Trophoblast cell (in vitro differentiated cells and primary cell): ENCODE measurements around the gene C1orf146.

ENCODE experiments used
- DNase-seq, 2 donors: peaks; one replicate each; pipeline ENCODE4 v3.0.0-alpha.2; 2016
- H2AFZ ChIP-seq: 2 replicates; pipeline ENCODE4 v1.6.1; 2013; ENCODE audit warnings: low read length, moderate library complexity, mild to moderate bottlenecking; ENCODE audit not compliant: insufficient read depth, poor library complexity
- H2AK5ac ChIP-seq: 2 replicates; pipeline ENCODE4 v1.6.1; 2013; ENCODE audit warnings: mild to moderate bottlenecking, low read length
- H2BK120ac ChIP-seq: 2 replicates; pipeline ENCODE4 v1.6.1; 2013; ENCODE audit warnings: low read length, mild to moderate bottlenecking, moderate library complexity; ENCODE audit not compliant: insufficient read depth, poor library complexity
- H2BK12ac ChIP-seq: 2 replicates; pipeline ENCODE4 v1.6.1; 2013; ENCODE audit warnings: mild to moderate bottlenecking, low read length, moderate library complexity
- H2BK5ac ChIP-seq: 2 replicates; pipeline ENCODE4 v1.6.1; 2013; ENCODE audit warnings: low read length, low read depth, moderate library complexity, mild to moderate bottlenecking; ENCODE audit not compliant: poor library complexity
- H3K14ac ChIP-seq: 2 replicates; pipeline ENCODE4 v1.6.1; 2013; ENCODE audit warnings: mild to moderate bottlenecking, low read length
- H3K18ac ChIP-seq: 2 replicates; pipeline ENCODE4 v1.6.1; 2013; ENCODE audit warnings: mild to moderate bottlenecking, low read length
- H3K23ac ChIP-seq: 2 replicates; pipeline ENCODE4 v1.6.1; 2013; ENCODE audit warnings: low read length
- H3K27ac ChIP-seq: 2 replicates; pipeline ENCODE4 v1.5.1; 2013; ENCODE audit warnings: low read depth, mild to moderate bottlenecking, inconsistent platforms, low read length, moderate library complexity
- H3K27me3 ChIP-seq: 2 replicates; pipeline ENCODE4 v1.6.1; 2013; ENCODE audit warnings: inconsistent platforms, mild to moderate bottlenecking, low read length, moderate library complexity; ENCODE audit not compliant: insufficient read depth
- H3K36me3 ChIP-seq, 2 experiments: 1 replicate in 1 of 2; 2 replicates in 1 of 2; pipeline ENCODE4 v1.6.1; 2013; ENCODE audit warnings: low read length in 2 of 2, mild to moderate bottlenecking in 2 of 2, moderate library complexity in 1 of 2; ENCODE audit not compliant: insufficient read depth in 2 of 2, control insufficient read depth in 1 of 2
- H3K4ac ChIP-seq: 2 replicates; pipeline ENCODE4 v1.6.1; 2013; ENCODE audit warnings: low read depth, mild to moderate bottlenecking, low read length, moderate library complexity
- H3K4me1 ChIP-seq, 2 experiments: 1 replicate in 1 of 2; 2 replicates in 1 of 2; pipeline ENCODE4 v1.6.1; 2013; ENCODE audit warnings: low read length in 2 of 2, mild to moderate bottlenecking in 2 of 2, moderate library complexity in 1 of 2; ENCODE audit not compliant: insufficient read depth in 2 of 2, control insufficient read depth in 1 of 2
- H3K4me2 ChIP-seq: 2 replicates; pipeline ENCODE4 v1.6.1; 2013; ENCODE audit warnings: inconsistent platforms, mild to moderate bottlenecking, low read length, moderate library complexity
- H3K4me3 ChIP-seq: 2 replicates; pipeline ENCODE4 v1.5.1; 2013; ENCODE audit warnings: mild to moderate bottlenecking, low read depth, low read length, inconsistent platforms
- H3K79me1 ChIP-seq: one replicate; pipeline ENCODE4 v1.6.1; 2013; ENCODE audit warnings: low read length
- H3K79me2 ChIP-seq: 2 replicates; pipeline ENCODE4 v1.6.1; 2013; ENCODE audit warnings: low read length, mild to moderate bottlenecking; ENCODE audit not compliant: control insufficient read depth, insufficient read depth, poor library complexity
- H3K9ac ChIP-seq: 2 replicates; pipeline ENCODE4 v1.6.1; 2013; ENCODE audit warnings: mild to moderate bottlenecking, low read length
- H3K9me3 ChIP-seq: 2 replicates; pipeline ENCODE4 v1.6.1; 2013; ENCODE audit warnings: low read depth, mild to moderate bottlenecking, control low read depth, inconsistent platforms, low read length; ENCODE audit not compliant: insufficient read depth
- H4K12ac ChIP-seq: 2 replicates; pipeline ENCODE4 v1.6.1; 2013; ENCODE audit warnings: low read depth, mild to moderate bottlenecking, low read length, moderate library complexity
- H4K8ac ChIP-seq: 2 replicates; pipeline ENCODE4 v1.6.1; 2013; ENCODE audit warnings: low read depth, mild to moderate bottlenecking, low read length, moderate library complexity
- H4K91ac ChIP-seq: one replicate; pipeline ENCODE4 v1.6.1; 2013; ENCODE audit warnings: low read depth, mild to moderate bottlenecking, low read length, moderate library complexity
- WGBS: extraction: QIAGEN DNeasy Blood & Tissue Kit; methylation state at CpG from one replicate; pipeline ENCODE4 v1.1.7; 2013; ENCODE audit warnings: missing lambda C conversion rate; ENCODE audit not compliant: insufficient read length, insufficient coverage; ENCODE audit errors: extremely low coverage; 5-methylcytosine and 5-hydroxymethylcytosine counted together

Gene C1orf146

GRCh38 chr1:92291372-92291999 lies 73.8 kb downstream of the C1orf146 start:
- no peak overlapping the region for H4K8ac ChIP-seq
- no peak overlapping the region for H3K27ac ChIP-seq
- H3K4ac ChIP-seq: no peak overlapping the region
- H3K14ac ChIP-seq: no peak overlapping the region
- H3K23ac ChIP-seq: no peak overlapping the region
- H3K79me1 ChIP-seq: no peaks in the 10 kb centered on the region
- H3K4me3 ChIP-seq: no peak overlapping the region
- no peak overlapping the region for H3K4me2 ChIP-seq
- H2AK5ac ChIP-seq: no peak overlapping the region
- no peak overlapping the region for H3K18ac ChIP-seq
- H4K91ac ChIP-seq: no peak overlapping the region
- WGBS: no CpG with 5 or more reads among the region's 3 CpGs
- H2BK5ac ChIP-seq: no peak overlapping the region
- H3K9ac ChIP-seq: no peak overlapping the region
- no peak overlapping the region for H2AFZ ChIP-seq
- H3K9me3 ChIP-seq: no peaks in the 10 kb centered on the region
- H3K79me2 ChIP-seq: no peaks in the 10 kb centered on the region
- no peak overlapping the region for H4K12ac ChIP-seq
- peak; percentile 48 to 86 for DNase-seq
- no peaks in the 10 kb centered on the region for H3K4me1 ChIP-seq
- peaks cover 4 to 5% of the 10 kb centered on the region in 2 experiments for H3K36me3 ChIP-seq
- H2BK120ac ChIP-seq: no peak overlapping the region
- H3K27me3 ChIP-seq: no peaks in the 10 kb centered on the region
- no peak overlapping the region for H2BK12ac ChIP-seq
